Subcutaneous adipose tissue (tissue), 4 donors: ENCODE measurements around the gene MMP15. TPM values are rescaled to one million over a fixed set of nuclear protein-coding genes. Genes with fewer than 3 reads are reported as not detected.

Source experiments
- total RNA-seq, 4 donors: library from RNA; depleted of rRNA; stranded (reverse); fragments of >200 nt; gene quantifications; one replicate each; pipeline ENCODE4 v1.1.0, GENCODE V29; 2016
- TF ChIP-seq, protein P1 (sequence below): fragments of 450-650 bp; IDR thresholded peaks from one replicate; pipeline ENCODE4 v1.5.1; 2016; ENCODE audit warnings: low read depth, mild to moderate bottlenecking, control low read depth, antibody characterized with exemption, moderate library complexity

The MMP15 gene
- total RNA-seq, 4 donors from 2014 or later, result 2.0 to 26.6 (median 3.4) TPM

DNA sequence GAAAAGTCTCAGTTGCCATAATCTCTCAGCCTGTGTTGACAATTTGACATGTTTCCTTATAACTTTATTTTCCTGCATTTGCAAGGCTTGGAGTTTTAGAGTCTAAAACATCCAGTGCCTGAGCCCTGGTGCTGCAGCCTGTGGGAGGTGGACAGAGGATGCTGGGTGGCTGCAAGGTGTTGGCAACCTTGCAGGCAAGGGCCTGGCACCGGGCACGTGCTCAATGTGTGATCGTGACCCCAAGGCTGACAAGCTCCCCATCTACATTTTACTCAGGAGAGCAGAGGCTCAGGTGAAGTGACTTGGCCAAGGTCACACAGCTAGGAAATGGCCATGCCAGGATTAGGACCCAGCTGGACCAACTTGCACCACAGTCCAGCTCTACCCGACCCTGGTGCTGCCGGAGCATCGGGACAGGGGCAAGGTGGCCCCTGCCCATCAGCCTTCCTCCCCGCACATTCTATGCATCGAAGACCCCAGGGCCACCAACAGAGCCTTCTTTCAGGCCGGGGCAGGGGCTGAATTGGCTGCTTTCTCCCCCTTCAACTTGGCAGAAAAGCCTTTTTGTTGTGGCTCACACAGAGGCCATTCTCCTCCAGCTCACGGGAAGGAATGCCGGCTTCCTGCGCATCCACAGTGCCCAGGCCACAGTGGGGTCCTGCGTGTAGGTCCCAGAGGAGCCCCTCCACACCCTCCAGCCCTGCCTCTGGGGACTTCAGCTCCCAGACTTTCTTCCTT, 23.1 kb downstream of the MMP15 start:
- TF ChIP-seq, protein P1, sequence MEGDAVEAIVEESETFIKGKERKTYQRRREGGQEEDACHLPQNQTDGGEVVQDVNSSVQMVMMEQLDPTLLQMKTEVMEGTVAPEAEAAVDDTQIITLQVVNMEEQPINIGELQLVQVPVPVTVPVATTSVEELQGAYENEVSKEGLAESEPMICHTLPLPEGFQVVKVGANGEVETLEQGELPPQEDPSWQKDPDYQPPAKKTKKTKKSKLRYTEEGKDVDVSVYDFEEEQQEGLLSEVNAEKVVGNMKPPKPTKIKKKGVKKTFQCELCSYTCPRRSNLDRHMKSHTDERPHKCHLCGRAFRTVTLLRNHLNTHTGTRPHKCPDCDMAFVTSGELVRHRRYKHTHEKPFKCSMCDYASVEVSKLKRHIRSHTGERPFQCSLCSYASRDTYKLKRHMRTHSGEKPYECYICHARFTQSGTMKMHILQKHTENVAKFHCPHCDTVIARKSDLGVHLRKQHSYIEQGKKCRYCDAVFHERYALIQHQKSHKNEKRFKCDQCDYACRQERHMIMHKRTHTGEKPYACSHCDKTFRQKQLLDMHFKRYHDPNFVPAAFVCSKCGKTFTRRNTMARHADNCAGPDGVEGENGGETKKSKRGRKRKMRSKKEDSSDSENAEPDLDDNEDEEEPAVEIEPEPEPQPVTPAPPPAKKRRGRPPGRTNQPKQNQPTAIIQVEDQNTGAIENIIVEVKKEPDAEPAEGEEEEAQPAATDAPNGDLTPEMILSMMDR, result no peak

DNA sequence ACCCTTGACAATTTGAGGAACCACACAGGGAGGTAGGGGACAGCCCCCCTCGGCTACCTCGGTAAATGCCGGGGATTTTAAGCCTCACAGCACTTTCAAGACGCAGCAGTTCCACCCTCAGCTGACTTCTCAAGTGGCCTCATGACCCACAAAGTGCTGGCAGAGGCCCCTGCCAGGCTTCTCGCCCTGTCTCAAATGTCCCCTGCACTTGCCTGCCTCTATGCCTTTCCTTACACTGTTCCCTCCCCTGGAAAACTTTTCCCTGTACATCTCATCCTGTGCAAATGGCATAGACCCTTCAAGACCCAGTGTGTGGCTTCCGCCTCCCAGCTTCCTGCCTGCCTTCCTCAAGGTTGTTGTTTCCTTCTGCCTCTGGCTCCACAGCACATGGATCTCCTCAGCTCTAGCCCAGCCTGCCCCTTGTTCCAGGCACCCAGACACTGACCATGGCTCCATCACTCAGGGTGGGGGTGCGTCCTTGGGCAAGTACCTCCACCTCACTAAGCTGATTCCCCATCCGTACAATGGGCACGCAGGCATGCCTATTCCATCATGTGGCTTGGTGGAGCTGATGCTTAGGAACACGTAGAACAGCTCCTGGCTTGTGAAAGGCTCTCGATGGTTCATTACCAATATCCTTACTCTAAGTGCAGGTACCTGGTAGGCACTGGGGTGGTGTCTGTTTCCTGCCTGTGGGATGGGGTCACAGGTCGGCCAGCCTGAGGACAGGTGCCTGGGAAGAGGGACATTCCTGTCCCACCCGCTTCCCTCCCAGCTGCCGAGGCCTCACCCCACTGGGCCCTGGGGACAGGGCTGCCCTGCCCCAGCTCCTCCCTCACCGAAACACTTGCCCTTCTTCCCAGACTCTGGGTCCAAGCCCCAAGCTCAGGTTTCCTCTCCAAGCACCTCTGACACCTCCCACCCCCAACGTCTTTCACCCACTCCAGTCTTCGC, 24.0 kb downstream of the MMP15 start:
- TF ChIP-seq, protein P1, result no peak

DNA sequence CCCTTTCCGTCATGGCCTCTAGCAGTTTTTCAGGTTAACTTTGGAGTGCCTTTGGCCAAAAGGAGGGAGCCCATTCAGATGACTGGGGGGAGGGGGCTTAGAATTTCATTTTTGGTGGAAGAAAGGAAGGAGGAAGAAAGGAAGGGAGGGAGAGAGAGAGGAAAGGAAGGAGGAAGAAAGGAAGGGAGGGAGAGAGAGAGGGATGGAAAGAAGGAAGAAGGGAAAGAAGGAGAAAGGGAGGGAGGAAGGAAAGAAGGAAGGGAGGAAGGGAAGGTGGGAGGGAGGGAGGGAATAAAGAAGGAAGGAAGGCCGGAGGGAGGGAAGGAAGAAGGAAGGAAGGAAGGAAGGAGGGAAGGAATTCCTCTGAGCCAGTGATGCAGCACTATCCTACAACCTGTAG, 25.7 kb downstream of the MMP15 start:
- TF ChIP-seq, protein P1, result no peak

DNA sequence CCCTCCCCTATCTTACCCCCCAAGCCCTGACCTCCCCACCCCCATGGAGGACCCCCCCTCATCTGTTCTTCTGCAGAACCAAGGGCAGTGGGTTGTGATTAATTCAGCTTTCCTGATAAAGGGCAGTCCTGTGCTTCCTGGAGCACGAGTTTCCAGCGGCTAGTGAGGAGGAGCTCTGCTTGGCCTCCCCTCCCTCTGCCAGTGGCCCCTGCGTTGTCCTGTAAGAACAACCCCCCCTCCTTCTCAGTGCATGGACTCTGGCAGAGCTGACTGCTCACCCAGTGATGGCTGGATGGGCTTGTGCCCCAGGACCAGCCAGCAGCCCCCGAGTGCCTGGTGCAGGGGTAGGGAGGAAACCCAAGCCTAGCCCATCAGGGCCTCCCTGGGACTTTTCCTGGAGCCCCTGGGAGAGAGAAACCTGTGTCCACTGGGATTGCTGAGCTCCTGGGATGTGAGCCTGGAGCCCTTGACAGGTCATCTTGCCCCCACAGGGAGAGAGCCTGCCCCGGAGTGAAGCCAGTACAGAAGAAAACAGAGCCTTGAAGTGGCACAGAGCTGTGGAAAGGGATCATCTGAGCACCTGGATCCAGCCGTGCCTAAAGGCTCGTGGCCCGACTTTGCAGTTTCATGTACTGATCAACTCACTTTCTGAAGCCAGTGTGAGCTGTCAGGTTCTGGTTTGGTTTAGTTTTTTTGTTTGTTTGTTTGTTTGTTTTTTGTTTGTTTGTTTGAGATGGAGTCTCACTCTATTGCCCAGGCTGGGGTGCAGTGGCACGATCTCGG, 26.5 kb downstream of the MMP15 start:
- TF ChIP-seq, protein P1, result no peak

DNA sequence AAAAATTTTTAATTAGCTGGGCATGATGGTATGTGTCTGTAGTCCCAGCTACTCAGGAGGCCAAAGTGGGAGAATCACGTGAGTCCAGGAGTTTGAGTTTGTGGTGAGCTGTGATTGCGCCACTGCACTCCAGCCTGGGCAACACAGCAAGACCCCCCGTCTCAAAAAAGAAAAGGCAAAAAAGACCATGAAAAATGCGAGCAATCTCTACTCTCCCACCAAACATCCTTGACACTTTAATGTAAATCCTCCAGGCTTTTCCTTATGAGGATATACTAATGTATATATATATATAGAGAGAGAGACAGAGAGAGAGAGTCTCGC, 28.1 kb downstream of the MMP15 start:
- TF ChIP-seq, protein P1, result no peak

DNA sequence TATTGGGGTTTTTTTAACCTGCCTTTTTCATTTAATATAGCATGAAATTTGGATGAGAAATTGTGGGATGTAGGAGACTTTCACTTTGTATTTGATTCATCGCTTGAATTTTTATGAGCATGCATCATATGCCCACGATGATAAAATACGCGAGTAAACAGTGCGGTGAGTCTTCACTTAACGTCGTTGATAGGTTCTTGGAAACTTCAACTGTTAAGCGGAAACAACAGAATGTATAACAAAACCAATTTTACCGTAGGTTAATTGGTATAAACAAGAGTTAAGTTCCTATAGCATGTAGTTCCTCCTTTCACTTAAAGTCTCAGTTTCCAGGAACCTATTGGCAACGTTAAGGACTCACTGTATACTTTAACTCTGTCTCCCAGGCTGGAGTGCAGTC, 28.7 kb downstream of the MMP15 start:
- TF ChIP-seq, protein P1, result no peak
